HFF-Myc (cell line): ENCODE data around the gene TRIM38.

Experiments used
- DNase-seq: peaks from one replicate; pipeline ENCODE4 v3.0.0-alpha.2; 2011; ENCODE audit warnings: low read depth; ENCODE audit errors: extremely low read depth
- H3K4me3 ChIP-seq: replicated peaks from 2 replicates; pipeline ENCODE4 v1.5.1; 2011; ENCODE audit warnings: low read depth, mild to moderate bottlenecking, control low read depth, low read length
- TF ChIP-seq, protein P1 (sequence below): IDR thresholded peaks from 2 replicates; pipeline ENCODE4 v1.5.1; 2012; ENCODE audit warnings: mild to moderate bottlenecking, low read depth, low read length, control low read depth; ENCODE audit errors: missing control alignments

TRIM38 gene, protein sequence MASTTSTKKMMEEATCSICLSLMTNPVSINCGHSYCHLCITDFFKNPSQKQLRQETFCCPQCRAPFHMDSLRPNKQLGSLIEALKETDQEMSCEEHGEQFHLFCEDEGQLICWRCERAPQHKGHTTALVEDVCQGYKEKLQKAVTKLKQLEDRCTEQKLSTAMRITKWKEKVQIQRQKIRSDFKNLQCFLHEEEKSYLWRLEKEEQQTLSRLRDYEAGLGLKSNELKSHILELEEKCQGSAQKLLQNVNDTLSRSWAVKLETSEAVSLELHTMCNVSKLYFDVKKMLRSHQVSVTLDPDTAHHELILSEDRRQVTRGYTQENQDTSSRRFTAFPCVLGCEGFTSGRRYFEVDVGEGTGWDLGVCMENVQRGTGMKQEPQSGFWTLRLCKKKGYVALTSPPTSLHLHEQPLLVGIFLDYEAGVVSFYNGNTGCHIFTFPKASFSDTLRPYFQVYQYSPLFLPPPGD

DNA sequence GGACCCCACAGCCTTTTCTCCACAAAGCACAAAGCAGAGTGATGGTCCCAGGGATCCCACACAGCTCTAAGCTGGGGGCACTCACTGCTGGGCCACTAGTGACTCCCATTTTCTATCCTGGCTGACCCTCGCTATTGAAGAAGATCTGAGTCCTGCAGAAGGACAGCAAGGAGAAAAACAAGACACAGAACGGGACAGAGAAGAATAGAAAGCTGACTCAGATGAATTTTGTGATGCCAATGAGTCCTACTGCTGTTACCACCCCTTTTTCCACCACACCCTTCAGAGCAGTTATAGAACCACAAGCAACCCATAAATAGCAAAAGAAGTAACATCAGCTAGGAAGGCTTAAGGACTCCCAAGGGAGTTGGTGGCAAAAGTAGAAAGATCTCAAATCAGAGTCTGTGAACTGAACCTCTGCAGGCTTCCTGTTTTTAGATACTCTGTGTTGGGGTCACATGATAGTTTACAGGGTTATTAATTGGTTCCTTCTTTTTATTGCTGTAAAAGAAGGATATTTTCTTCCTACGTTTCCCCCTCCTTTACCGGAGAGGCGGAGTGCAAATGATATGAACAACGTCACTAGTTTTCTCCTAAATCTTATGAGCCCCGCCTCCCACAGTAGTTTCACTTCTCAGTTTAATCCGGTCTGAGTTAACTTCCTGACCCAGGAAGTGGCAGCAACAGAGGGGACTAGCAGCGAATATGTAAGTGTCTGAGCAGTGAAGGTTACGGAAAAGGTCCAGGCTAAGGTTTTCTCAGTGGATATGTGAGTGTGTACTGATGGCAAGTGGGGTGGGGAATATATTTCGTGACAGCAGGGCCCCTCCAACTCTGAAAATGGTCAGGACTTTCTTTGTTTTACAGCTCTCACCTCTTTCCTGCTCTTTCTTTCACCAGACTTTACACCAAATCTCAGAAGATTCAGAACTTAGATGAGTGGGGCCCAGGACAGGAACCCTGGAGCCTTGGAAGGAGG lies at the start of gene TRIM38:
TRIM38 (plus strand) TSS at position 654 of the 979 bp plus-strand sequence. CDS start 3,721 bp downstream, outside the sequence.
- TF ChIP-seq, protein P1, sequence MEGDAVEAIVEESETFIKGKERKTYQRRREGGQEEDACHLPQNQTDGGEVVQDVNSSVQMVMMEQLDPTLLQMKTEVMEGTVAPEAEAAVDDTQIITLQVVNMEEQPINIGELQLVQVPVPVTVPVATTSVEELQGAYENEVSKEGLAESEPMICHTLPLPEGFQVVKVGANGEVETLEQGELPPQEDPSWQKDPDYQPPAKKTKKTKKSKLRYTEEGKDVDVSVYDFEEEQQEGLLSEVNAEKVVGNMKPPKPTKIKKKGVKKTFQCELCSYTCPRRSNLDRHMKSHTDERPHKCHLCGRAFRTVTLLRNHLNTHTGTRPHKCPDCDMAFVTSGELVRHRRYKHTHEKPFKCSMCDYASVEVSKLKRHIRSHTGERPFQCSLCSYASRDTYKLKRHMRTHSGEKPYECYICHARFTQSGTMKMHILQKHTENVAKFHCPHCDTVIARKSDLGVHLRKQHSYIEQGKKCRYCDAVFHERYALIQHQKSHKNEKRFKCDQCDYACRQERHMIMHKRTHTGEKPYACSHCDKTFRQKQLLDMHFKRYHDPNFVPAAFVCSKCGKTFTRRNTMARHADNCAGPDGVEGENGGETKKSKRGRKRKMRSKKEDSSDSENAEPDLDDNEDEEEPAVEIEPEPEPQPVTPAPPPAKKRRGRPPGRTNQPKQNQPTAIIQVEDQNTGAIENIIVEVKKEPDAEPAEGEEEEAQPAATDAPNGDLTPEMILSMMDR, result no peak
- peak; percentile 90 for DNase-seq
- H3K4me3 ChIP-seq, result peak within 1 kb of the TSS; percentile 53

DNA sequence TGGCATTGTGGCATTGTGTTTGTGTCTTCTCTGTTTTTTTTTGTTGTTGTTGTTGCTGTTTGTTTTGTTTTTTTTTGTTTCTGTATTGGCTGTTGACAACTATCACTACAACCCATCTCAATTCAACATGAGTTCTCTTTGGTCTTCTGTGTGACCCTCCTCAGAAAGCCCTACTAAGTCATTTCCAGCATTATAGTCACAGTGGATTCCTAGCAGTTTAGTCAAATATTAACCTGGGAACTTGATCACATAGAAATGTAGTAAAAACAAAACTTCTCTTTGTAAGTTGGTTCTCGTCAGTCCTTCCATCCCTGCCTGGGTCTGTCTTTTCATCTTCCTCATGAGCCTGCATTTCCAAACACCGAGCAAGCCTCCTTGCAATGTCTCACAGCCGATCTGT lies 48.9 kb upstream of the TRIM38 start:
- no peak overlapping the region for H3K4me3 ChIP-seq
- TF ChIP-seq, protein P1, result no peak
- DNase-seq, result no peak

DNA sequence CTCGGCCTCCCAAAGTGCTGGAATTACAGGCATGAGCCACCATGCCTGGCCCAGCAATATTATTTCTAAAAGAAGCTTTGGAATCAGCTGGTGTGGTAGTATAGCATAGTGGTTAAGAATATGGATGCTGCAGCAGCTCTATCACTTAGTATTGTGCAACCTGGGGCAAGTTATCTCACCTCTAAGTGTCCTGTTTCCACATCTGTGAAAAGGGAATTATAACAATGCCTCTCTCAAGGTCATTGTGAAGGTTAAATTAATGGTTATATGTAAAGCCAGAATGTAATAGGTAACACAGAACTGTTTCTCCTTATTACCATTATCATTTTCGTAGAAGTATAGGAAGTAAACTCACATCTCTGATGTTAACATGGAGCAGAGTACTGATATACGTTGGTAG lies 46.3 kb upstream of the TRIM38 start:
- DNase-seq, result no peak
- H3K4me3 ChIP-seq, result no peak overlapping the region
- TF ChIP-seq, protein P1, result no peak

DNA sequence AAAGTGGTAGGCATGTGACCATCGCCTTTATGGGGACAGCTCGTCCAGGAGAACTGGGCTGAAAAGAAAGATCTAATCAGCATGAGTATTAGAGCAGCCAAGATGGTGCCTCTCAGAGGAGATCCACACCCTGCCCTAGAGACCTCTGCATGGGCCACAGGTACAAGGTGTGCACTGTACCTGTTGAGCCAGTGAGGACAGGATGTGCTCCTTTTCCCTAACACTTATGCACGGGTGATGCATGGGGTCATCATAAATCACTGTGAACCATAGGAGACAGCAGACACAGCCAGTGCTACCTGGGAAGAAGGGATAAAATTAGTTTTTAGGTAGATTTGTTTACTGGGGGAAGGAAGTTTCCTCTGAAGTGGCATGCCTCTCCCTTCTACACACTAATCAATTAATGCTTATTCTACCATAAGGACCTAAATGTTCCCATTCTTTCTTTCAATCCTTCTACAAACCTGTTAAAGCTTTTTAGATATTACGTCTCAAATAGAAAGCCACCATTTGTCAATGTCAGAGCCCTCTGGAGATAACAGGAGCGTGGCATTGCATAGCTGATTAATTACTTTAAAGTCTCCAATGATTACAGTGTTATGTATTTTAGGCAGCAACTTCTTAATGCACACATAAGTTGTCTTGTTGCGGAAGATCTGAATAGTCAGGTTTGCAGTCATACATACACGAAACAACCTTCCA lies 45.7 kb upstream of the TRIM38 start:
- TF ChIP-seq, protein P1, result no peak
- no peak for DNase-seq
- no peak overlapping the region for H3K4me3 ChIP-seq

DNA sequence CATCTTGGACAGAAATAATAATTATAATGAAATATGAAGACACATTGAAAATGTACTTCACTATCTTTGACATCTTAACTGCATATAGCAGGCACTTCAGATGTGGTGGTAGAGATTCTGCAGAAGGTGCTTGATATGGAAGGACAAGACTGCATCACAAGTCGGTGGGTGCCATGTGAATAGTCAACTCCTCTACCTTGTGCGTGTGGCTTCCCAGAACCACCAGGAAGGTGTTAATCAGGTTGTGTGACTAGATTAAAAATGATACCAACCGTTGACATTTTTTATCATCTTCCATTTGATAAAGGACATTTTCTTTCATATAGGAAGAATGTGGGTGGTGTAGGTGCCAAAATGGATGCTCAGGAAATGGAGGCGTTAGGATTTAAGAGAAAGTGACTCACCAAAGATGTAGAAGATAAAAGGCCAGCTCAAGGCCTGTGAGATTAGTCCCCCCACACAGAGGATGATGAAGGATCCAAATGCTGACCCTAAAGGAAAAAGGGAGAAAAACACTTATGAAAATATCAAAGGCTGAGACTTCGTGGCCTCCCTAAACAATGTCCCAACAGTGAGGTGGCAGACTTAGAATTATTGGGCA lies 44.4 kb upstream of the TRIM38 start:
- TF ChIP-seq, protein P1, result no peak
- no peak for DNase-seq
- H3K4me3 ChIP-seq, result no peak overlapping the region

DNA sequence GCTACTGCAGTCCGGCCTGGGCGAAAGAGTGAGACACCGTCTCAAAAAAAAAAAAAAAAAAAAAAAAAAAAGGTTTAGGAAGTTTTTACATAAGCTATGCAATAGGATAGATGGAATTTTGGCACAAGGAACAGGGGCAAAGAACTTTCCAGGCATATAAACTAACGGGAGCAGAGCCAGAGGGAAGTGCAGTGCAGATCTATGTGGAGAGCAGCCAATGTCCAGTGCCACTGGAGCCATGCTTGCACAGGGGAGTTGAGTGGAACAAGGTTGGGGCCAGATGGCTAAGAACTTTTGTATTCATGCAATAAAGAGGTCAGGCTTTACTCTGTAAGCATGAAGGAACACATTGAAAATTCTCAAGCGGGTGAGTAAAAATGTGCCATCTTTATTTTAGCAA lies 42.9 kb upstream of the TRIM38 start:
- TF ChIP-seq, protein P1, result no peak
- H3K4me3 ChIP-seq, result no peak overlapping the region
- DNase-seq, result no peak
